Measurements from ENCODE around the gene SPRY1.

SPRY1 gene

GRCh38 chr4:123396307-123397143 lies at the start of gene SPRY1:
Gene SPRY1 (plus strand): TSS chr4:123396795. CDS start chr4:123401592, 4,797 bp downstream.
- DNase-seq, result peak; percentile 85

DNA sequence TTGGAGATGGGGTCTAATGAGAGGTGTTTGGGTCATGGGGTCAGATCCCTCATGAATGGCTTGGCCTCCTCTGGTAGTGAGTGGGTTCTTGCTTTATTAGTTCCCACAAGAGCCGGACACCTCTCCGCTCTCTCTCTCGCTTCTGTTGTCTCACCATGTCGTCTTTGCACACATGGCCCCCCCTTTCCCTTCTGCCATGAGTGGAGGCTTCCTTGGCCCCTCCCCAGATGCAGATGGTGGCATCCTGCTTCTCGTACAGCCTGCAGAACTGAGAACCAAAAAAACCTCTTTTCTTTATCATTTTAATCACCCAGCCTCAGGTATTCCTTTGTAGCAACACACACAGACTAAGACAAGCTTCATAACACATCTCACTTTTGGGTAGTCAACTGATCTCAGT lies 49.6 kb upstream of the SPRY1 start:
- DNase-seq, result no peak

DNA sequence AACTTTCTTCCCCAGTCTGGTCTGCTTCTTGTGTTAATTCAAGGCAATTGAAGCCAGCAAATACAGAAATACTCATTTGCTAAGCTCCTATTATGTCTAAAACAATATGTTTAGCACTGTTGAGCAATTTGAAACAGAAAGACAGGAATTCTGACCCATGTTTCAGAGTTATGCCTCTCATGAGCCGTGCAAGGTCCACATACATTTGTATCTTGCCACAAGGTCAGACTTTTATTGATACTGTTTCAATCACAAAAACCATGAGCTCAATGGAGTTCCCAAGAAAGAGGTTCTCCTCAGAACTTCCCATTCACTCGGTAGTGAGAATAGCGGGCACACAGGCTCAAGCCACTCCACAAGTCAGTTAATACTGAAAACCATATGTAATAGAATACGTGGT lies 47.6 kb upstream of the SPRY1 start:
- no peak for DNase-seq

GRCh38 chr4:123349421-123350190 lies 47.0 kb upstream of the SPRY1 start:
- DNase-seq, result no peak

DNA sequence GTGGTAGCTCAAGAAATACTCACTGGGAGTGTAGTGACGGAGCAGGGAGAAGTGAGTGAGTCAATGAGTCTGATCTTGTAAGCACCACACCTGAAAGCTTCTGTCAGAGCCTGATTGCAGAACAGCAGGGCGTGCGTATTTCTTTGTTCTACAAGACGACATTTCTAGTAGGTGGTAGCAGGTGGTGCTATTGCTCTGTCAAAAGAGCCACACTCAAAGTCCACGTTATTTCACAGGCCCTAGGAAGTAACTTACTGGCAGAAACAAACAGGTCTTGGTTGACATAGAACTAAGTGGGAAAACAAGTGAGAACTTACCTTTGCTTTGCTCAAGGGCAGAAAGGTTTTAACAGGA lies 46.4 kb upstream of the SPRY1 start:
- DNase-seq, result peak; percentile 7

DNA sequence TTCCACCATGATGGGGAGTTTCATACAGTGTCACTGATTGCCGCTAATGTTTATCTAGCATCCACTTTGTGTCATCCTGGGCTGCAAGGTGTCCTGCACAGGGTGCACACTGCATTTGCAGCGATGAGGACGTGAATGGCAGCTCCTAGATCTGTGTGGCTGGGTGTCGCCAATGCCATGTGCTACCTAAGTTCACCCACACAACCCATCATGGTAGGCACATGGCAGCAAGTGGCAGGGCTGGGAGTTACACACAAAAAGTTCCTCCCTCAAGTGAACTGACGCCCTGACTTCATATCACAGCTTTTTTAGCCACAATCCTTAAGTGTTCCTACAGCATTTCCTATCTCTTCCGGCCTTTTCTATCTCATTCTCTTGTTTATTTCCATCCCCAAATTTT lies 45.9 kb upstream of the SPRY1 start:
- DNase-seq, result no peak

DNA sequence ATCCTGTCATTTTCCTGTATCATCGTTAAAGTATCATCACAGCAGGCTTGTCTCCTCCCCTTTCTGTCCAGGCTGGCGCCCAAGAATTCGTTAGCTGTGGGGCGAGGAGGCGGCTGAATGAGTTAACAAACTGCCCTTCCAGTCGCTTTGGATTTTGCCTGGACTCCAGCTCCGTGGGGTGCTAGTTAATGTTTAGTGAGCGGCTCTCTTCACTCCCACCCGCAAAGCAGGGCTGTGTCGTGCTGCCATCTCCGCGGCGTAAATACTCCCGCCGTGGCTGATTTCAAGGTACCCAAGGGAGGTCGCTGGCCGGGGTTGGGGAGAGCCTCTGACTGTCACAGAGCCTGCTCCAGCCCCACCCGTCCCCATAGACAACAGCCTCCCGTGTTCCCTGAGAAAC lies 44.9 kb upstream of the SPRY1 start:
- no peak for DNase-seq

DNA sequence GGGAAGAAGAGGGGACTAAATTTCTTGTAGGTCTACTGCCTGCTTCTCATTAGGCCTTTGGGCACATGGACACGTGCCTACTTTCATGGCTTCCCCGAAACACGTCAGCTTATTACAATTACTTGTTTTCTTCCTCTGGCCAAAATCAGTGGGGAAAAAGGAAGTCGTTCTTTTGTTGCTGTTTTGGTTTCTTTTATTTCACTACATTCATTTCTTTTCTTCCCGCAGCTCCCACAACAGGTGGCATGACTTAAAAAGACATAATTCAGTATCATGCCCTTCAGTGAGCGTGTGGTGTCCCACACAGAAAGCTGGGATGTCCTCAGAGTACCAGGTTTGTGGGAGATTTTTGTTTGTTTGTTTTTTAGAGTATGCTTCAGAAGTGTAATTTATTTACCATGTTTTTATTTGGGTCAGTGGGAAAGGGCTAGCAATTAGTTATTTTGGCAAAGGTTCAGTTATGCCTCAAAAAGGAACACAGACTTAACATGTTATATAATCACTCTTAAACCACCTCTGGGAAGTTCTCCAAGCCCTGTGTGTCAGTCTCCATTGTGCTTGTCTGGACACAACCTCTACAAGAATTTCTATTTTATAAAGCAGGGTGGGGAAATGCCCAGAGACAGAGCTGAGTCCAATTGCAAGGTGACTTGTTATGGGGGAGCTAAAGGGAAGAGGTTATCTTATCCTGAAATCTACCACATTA lies 44.2 kb upstream of the SPRY1 start:
- DNase-seq, result no peak

GRCh38 chr4:123352966-123353365 lies 43.6 kb upstream of the SPRY1 start:
- DNase-seq, result no peak

GRCh38 chr4:123353656-123354055 lies 42.9 kb upstream of the SPRY1 start:
- no peak for DNase-seq

GRCh38 chr4:123354701-123355100 lies 41.9 kb upstream of the SPRY1 start:
- DNase-seq, result no peak

- DNase-seq, result no peak
Measured at GRCh38 chr4:123356921-123357320, 39.7 kb upstream of the SPRY1 start.

GRCh38 chr4:123359449-123360315 lies 36.9 kb upstream of the SPRY1 start:
- no peak for DNase-seq

DNA sequence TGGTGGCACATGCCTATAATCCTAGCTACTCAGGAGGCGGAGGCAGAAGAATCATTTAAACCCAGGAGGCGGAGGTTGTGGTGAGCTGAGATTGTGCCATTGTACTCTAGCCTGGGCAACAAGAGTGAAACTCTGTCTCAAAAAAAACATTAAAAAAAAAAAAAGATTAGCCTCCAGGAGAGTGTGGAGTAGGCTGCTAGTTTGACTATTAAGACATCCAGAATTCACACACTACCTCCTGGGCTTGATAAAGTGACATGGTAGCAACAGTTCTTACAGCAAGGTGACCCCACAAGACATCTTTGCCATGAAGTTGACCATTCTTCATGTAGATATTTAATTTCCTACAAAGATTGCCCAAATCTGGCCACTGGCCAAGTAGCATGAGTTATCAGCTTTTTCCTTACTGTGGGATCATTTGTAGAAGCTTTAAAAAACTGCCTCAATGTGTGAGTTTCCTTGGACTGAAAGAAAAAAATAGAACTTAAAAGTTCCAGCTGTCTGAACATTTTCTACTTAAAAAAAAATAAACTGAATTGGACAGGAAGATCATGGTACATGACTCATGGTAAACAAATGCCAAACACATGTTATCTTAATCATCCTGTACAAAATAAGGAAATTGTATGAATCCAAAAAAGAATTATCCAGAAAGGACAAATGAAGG lies 35.3 kb upstream of the SPRY1 start:
- DNase-seq, result no peak

DNA sequence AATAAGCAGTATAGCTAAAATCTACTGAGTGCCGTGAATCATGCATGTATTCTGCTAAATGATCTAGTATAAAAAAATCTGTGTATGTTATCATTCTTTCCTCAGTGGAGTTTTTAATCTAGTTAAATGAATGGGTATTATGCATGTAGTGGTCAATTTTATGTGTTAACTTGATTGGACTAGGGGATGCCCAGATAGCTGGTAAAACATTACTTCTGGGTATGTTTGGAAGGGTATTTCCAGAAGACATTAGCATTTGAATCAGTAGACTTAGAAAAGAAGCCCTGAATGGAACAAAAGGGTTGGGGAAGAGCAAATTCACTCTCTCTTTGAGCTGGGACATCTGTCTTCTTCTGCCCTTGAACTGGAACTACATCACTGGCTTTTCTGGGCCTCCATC lies 34.5 kb upstream of the SPRY1 start:
- DNase-seq, result no peak

DNA sequence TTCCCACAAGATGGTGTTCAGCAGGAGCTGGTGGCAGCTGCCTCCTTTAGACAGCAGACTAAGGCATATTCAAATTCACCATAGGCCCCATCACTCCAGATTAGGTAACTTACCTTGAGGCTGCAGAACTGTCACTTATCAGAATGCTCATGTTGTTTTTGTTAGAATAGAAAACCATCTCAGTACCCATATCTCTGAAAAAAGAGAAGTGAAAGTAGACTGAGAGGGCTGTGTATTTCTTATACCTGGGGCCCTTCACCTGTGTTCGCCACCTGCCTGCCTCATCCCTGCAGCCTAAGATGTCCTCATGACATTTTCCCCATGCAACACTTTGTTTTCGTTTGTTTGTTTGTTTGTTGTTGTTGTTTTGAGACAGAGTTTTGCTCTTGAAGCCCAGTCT lies 32.9 kb upstream of the SPRY1 start:
- no peak for DNase-seq

DNA sequence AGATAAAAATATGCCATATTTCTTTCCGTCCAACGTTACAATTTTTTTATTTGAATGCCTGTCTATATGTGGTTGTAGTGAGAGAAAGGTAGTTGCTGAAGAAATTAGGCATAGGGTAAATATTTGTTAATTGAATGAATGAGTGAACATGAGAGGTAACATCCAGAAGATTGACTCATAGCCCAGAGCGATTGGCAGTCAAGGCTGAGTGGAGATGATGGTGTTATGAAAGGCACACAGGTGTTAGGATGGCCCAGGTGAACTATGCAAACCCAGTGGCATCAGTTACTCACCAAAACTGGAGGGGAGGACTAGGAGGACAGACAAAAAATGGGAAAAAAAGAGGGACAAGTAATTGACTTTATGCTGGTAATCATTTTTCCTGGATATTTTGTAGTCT lies 31.7 kb upstream of the SPRY1 start:
- no peak for DNase-seq

- no peak for DNase-seq
Measured at GRCh38 chr4:123365412-123365811, 31.2 kb upstream of the SPRY1 start.

- DNase-seq, result no peak
Measured at GRCh38 chr4:123366144-123366748, 30.3 kb upstream of the SPRY1 start.

DNA sequence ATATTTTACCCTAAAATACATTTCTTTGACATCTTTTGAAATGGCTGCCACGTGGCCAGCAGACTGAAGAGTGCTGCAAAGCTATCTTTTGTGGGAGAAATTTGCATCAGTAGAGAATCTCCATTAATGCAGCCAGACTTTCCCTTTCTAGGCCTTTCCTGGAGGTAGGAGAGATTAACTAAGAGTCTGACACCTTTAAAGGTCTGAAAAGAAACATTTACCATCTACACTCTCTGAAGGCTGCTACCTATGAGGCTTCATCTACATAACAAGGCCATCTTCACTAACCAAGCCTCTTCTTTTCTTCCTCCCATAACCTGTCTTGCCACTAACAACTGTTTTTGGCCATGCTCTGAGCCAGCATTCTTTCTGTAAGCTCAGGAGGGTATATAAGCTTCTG lies 17.8 kb upstream of the SPRY1 start:
- no peak for DNase-seq

GRCh38 chr4:123379392-123379791 lies 17.2 kb upstream of the SPRY1 start:
- DNase-seq, result no peak

All from activated CD4-positive, alpha-beta T cell treated with anti-CD3 and anti-CD28 coated beads, Interleukin-2, Interleukin-6, amounts not matched to agents 100 ng/mL and 50 ng/mL, durations not matched to agents 16 hours and 8 hours (primary cell).